GM21381 (cell line): ENCODE data around the gene NINJ2.

Source experiments
- ATAC-seq: cut with Tn5 transposase; IDR thresholded peaks from one replicate; pipeline ENCODE4 v1.9.1; 2021; ENCODE audit warnings: mild to moderate bottlenecking, moderate library complexity; ENCODE audit not compliant: unreplicated experiment

Gene NINJ2

GRCh38 chr12:617304-617915, 45.8 kb downstream of the NINJ2 start:
- ATAC-seq: no peak

- ATAC-seq: no peak
Observed at GRCh38 chr12:615620-616019, 47.6 kb downstream of the NINJ2 start.

- no peak for ATAC-seq
Observed at GRCh38 chr12:614411-614970, 48.8 kb downstream of the NINJ2 start.

GRCh38 chr12:613996-614395, 49.2 kb downstream of the NINJ2 start:
- no peak for ATAC-seq

GRCh38 chr12:612886-613285, 50.4 kb downstream of the NINJ2 start:
- no peak for ATAC-seq

GRCh38 chr12:612293-612692, 51.0 kb downstream of the NINJ2 start:
- no peak for ATAC-seq

- no peak for ATAC-seq
Observed at GRCh38 chr12:611721-612120, 51.5 kb downstream of the NINJ2 start.

- ATAC-seq: no peak
Observed at GRCh38 chr12:608921-609320, 54.3 kb downstream of the NINJ2 start.

GRCh38 chr12:608413-608812, 54.8 kb downstream of the NINJ2 start:
- no peak for ATAC-seq

- ATAC-seq: no peak
Observed at GRCh38 chr12:607541-608001, 55.7 kb downstream of the NINJ2 start.

GRCh38 chr12:604956-605355, 58.3 kb downstream of the NINJ2 start:
- ATAC-seq: no peak

GRCh38 chr12:602700-603068, 60.6 kb downstream of the NINJ2 start:
- ATAC-seq: no peak

- ATAC-seq: no peak
Observed at GRCh38 chr12:601976-602699, 61.1 kb downstream of the NINJ2 start.

GRCh38 chr12:599756-600155, 63.5 kb downstream of the NINJ2 start:
- no peak for ATAC-seq

GRCh38 chr12:597926-598568, 65.2 kb downstream of the NINJ2 start:
- ATAC-seq: no peak

- ATAC-seq: no peak
Observed at GRCh38 chr12:593396-594270, 69.6 kb downstream of the NINJ2 start.

GRCh38 chr12:592024-592505, 71.2 kb downstream of the NINJ2 start:
- ATAC-seq: no peak

- no peak for ATAC-seq
Observed at GRCh38 chr12:591167-592023, 71.8 kb downstream of the NINJ2 start.

- no peak for ATAC-seq
Observed at GRCh38 chr12:590206-590750, 73.0 kb downstream of the NINJ2 start.

GRCh38 chr12:588646-589045, 74.6 kb downstream of the NINJ2 start:
- ATAC-seq: no peak
